ENCODE results near the gene NME8. TPM values are rescaled to one million over a fixed set of nuclear protein-coding genes. Genes with fewer than 3 reads are reported as not detected.

The NME8 gene, protein sequence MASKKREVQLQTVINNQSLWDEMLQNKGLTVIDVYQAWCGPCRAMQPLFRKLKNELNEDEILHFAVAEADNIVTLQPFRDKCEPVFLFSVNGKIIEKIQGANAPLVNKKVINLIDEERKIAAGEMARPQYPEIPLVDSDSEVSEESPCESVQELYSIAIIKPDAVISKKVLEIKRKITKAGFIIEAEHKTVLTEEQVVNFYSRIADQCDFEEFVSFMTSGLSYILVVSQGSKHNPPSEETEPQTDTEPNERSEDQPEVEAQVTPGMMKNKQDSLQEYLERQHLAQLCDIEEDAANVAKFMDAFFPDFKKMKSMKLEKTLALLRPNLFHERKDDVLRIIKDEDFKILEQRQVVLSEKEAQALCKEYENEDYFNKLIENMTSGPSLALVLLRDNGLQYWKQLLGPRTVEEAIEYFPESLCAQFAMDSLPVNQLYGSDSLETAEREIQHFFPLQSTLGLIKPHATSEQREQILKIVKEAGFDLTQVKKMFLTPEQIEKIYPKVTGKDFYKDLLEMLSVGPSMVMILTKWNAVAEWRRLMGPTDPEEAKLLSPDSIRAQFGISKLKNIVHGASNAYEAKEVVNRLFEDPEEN
- not detected in 5 replicates for total RNA-seq (2022; extraction: Qiagen RNA extraction)

GRCh38 chr7:37848297-37848696 lies at the start of gene NME8:
TSS of gene NME8 (plus strand) at chr7:37848597. CDS start at chr7:37850267, 1,670 bp downstream.

DNA sequence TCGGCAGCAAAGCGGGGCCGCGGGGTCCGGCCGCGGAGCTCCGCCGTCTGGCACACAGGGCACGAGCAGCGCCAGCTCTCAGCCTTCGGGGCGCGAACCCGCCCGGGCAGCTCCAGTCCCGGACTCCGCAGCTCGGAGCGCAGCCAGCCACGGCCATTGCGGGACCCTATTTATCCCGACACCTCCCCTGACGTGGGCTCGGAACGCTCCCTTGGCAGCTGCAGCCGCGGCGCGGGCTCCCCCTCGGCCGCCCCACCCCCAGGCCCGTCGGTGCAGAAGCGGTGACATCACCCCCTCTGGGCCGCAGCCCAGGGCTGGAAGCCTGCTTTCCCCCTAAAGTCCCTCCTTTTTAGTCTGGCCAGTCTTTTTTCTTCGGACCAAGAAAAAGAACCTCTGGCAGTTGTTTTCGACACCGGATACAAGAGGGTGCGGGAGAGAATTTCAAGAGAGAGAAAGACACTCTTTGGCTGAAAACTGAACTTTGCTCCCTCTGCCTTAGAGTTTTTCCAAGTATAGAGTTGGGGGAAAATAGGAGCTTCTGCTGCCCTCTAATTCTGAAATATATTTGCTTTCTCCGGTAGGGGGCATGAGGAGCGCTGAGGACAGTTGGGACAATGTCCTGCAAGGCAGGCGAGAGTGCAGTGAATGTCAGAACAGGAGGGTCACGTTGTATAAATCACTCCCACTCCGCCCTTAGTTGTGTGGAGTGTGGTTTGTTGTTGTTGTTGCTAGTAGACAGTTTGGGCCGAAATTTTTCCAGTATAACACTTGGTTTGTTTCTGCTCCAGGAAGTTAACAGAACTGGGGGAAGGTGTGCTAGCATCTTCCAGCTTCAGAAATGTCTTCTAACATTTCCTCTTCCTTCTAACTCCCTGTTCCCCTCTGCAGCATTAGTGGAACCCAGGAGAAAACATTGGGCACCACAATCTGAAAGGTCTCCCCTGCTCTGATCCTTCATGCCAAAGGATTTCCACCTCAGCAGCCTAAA lies 68.6 kb downstream of the NME8 start, which contains the start of gene SFRP4:
SFRP4 (minus strand) TSS at position 145 of the 988 bp plus-strand sequence. CDS start 280 bp downstream, outside the sequence.

GRCh38 chr7:37920305-37920848 lies 72.0 kb downstream of the NME8 start, which contains the start of gene EPDR1:
TSS of gene EPDR1 (plus strand) at chr7:37920640. CDS start at chr7:37920940, 300 bp downstream.

Other genes starting within 250 kb of the NME8 start
- gene GPR141, start 164.8 kb upstream of the NME8 start, total RNA-seq (2022; extraction: Qiagen RNA extraction) = not detected in 5 replicates
- gene SFRP4, start 68.2 kb downstream of the NME8 start, total RNA-seq (2022; extraction: Qiagen RNA extraction) = 3.6 to 4.4 TPM (median 3.9 TPM) in 5 replicates
- 69.0 to 77.1 TPM (median 74.5 TPM) in 5 replicates for gene EPDR1, start 72.0 kb downstream of the NME8 start, total RNA-seq (2022; extraction: Qiagen RNA extraction)

All from A549 treated with dexamethasone at 1 μM for 4 hours (cell line).